GM12872 (cell line): ENCODE measurements around the gene CEMP1.
A peak's percentile ranks its signal among the peaks of the same experiment; 100 is the strongest.

Source experiments
- TF ChIP-seq, protein P1 (sequence below): IDR thresholded peaks from 3 replicates; pipeline ENCODE4 v1.5.1; 2011; ENCODE audit warnings: low read depth, mild to moderate bottlenecking, low read length, moderate library complexity; ENCODE audit not compliant: insufficient read depth

Gene CEMP1

GRCh38 chr16:2512735-2513404 lies 18.3 kb downstream of the CEMP1 start:
- TF ChIP-seq, protein P1, sequence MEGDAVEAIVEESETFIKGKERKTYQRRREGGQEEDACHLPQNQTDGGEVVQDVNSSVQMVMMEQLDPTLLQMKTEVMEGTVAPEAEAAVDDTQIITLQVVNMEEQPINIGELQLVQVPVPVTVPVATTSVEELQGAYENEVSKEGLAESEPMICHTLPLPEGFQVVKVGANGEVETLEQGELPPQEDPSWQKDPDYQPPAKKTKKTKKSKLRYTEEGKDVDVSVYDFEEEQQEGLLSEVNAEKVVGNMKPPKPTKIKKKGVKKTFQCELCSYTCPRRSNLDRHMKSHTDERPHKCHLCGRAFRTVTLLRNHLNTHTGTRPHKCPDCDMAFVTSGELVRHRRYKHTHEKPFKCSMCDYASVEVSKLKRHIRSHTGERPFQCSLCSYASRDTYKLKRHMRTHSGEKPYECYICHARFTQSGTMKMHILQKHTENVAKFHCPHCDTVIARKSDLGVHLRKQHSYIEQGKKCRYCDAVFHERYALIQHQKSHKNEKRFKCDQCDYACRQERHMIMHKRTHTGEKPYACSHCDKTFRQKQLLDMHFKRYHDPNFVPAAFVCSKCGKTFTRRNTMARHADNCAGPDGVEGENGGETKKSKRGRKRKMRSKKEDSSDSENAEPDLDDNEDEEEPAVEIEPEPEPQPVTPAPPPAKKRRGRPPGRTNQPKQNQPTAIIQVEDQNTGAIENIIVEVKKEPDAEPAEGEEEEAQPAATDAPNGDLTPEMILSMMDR: peak; percentile 37; the same call in 1 of the 3 replicates

GRCh38 chr16:2511996-2512734 lies 19.0 kb downstream of the CEMP1 start:
- TF ChIP-seq, protein P1: no peak

DNA sequence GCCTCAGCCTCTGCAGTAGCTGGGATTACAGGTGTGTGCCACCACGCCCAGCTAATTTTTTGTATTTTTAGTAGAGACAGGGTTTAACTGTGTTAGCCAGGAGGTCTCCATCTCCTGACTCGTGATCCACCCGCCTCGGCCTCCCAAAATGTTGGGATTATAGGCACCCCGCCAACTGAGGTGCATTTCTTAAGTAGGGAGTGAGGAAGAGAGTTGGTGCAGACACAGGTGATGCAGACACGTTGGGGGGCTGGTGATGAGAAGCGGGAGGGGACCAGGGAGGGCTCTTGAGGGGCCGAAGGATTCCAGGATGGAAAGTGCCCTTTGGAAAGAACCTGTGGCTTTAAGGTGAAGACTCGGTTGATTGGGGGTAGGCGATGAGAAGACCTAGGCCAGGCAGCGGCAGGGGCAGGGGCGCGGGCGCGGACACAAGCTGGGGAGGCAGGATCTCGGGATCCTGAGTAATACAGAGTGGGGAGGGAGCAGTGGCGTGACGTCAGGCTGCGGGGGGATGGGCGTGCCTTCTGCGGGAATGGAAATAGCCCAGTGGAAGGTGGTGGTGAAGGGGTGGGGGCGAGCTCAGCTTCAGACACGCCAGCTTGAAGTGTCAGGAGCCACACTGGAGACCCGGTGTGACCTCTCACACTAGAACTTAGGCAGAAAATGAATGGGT lies 19.9 kb downstream of the CEMP1 start:
- TF ChIP-seq, protein P1: no peak

DNA sequence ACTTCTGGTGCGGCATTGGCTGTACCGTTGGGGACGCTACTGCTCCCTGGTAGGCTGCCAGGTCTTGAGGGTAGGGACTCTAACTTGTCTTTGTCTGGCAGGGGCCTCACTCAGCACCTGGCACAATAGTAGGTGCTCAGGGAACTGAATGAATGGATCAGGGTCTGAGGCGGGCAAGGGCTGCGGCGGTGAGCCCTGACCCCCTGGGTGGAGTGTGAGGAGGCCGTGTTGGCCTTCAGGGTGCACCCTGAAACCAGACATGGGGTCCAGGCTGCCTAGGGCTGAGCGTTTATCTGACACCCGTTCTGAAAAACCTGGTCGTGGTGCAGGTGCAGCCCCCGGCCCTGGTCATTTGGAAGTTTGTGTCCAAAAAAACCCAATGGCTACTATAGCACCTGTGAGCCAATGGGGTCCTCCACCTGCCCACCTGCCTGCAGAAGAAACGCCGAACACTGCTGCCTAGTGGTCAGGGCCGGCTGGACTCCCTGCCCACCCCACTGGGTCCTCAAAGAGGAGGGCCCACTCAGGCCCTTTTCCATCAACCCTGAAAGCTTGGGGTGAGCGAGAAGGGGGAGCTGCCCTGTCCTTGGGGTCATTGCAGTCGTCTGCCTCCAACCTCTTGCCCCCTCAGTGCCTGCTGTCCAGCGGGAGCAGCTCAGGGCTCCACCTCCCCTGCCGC lies 22.3 kb downstream of the CEMP1 start:
- TF ChIP-seq, protein P1: no peak

DNA sequence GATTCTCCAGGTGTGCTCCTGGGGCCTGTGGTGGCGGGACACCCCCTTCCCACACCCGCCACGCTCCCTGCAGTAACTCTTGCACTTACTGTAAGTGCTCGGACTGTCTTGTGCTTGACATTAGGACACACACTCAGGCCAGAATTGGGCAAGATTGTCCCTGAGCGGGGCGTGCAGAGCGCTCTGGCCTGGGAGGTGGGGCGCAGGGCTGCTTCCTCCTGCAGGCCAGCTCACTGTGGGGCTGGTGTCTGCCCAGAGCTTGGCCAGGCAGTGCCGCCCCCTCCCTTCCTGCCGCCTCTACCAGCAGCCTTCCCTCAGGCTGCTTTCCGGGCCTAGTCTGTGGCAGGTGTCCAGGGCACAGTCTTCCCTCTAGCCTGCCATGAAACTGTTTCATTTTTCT lies 23.5 kb downstream of the CEMP1 start:
- TF ChIP-seq, protein P1: no peak

DNA sequence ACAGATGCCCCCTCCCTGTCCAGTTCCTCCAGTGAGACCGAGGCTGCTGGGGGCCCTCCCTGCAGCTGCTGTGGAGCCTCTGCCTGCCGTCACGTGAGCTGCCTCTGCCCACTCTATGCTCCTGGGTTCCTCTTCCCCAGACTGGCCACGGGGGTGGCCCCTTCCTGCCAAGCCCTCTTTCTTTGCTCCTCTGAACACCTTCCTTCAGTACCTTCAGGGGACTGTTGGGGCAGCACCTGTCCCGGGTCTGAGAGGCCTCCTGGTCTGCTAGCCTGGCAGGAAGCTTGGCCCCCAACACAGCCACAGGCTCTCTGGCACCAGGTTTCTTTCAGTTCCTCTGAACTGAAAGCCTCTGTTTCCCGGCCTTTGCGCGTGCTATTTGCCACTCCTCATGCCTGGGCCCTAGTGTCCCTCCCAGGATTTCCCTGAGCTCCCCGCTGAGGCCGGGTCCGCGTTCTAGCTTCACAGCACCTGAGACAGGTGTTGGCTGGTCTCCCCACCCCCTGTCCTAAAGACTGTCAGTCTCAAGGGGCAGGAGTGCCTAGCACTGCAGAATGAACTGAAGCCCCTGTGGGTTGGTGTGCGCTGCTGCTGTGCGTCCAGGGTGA lies 24.1 kb downstream of the CEMP1 start:
- TF ChIP-seq, protein P1: peak; percentile 48; the same call in 2 of the 3 replicates

- TF ChIP-seq, protein P1: no peak
These were observed 25.5 kb downstream of the CEMP1 start for GRCh38 chr16:2505695-2506094.
